ENCODE measurements around the gene ACVR1.

ACVR1 gene

DNA sequence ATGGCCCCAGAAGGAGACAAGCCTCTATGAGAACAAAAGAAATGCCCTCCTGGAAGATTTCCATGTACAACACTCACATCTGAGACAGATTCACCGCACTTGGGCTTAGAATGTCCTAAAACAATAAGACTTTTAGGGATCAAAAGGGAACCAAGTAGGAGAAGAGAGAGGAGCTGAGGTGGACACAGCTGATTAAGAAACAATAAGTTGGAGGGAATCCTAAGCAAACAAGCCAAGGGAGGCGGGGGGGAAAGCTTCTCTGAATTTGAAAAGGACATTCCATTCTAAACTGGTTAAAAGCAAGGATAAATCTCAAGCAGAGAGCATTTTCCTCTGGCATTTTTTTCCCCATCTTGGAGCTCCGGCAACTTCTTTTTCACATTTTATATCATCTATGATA is 9.9 kb downstream of the ACVR1 start:
- no peak for DNase-seq (ENCODE audit: low spot score)
- in situ Hi-C loops (cut with MboI; ENCODE audit: low pct_unique_long_range_greater_than_20kb, low sequenced_read_pairs, unreplicated experiment) = no loop called here
- TF ChIP-seq, protein P1, sequence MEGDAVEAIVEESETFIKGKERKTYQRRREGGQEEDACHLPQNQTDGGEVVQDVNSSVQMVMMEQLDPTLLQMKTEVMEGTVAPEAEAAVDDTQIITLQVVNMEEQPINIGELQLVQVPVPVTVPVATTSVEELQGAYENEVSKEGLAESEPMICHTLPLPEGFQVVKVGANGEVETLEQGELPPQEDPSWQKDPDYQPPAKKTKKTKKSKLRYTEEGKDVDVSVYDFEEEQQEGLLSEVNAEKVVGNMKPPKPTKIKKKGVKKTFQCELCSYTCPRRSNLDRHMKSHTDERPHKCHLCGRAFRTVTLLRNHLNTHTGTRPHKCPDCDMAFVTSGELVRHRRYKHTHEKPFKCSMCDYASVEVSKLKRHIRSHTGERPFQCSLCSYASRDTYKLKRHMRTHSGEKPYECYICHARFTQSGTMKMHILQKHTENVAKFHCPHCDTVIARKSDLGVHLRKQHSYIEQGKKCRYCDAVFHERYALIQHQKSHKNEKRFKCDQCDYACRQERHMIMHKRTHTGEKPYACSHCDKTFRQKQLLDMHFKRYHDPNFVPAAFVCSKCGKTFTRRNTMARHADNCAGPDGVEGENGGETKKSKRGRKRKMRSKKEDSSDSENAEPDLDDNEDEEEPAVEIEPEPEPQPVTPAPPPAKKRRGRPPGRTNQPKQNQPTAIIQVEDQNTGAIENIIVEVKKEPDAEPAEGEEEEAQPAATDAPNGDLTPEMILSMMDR (IDR thresholded peaks at IDR 0.05; ENCODE audit: extremely low read depth, insufficient read depth, missing control alignments) = no peak

DNA sequence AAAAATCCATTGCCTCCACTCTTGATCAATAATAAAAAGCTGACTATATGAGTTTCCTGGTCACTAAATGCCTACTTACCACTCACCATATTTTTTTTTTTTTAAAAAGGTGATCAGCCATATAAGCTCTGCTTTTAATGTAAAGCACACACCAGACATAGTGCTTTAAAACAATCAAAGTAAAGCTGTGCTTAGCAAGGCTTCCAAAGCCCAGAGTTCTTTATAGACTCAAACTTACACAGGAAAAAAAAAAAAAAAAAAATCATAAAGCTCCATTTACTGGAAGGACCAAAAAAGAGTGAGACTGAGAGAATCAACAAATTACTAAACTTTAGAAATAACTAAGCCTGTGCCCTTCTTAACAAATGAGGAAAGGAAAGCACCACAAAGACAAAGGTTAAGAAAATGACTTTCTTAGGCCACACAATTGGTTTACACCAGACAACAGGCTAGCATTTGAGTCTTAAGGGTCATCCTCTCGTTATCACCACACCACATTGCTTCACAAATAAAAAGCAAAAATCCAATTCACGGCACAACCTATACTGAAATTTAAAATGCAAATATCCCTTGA is 11.2 kb downstream of the ACVR1 start:
- TF ChIP-seq, protein P1 (IDR thresholded peaks at IDR 0.05; ENCODE audit: extremely low read depth, insufficient read depth, missing control alignments) = no peak

DNA sequence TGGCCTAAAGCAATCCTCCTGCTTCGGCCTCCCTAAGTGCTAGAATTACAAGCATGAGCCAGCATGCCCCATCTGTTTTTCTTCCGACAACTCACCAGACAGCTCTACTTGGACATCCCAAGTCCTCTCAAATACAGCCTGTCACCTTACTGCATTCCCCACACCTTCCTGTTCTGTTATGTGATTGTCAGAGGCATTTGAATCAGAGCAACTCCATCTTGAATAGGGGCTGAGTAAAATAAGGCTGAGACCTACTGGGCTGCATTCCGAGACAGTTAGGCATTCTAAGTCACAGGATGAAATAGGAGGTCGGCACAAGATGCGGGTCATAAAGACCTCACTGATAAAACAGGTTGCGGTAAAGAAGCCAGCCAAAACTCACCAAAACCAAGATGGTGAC is 17.3 kb downstream of the ACVR1 start:
- no peak for DNase-seq (ENCODE audit: low spot score)
- TF ChIP-seq, protein P1 (IDR thresholded peaks at IDR 0.05; ENCODE audit: extremely low read depth, insufficient read depth, missing control alignments) = no peak
- in situ Hi-C loops (cut with MboI; ENCODE audit: low pct_unique_long_range_greater_than_20kb, low sequenced_read_pairs, unreplicated experiment) = no loop called here

More for the DNA sequence above, 11.2 kb downstream of the ACVR1 start:
- in situ Hi-C loops (cut with MboI; ENCODE audit: low pct_unique_long_range_greater_than_20kb, low sequenced_read_pairs, unreplicated experiment) = no loop called here
- DNase-seq (ENCODE audit: low spot score) = no peak

DNA sequence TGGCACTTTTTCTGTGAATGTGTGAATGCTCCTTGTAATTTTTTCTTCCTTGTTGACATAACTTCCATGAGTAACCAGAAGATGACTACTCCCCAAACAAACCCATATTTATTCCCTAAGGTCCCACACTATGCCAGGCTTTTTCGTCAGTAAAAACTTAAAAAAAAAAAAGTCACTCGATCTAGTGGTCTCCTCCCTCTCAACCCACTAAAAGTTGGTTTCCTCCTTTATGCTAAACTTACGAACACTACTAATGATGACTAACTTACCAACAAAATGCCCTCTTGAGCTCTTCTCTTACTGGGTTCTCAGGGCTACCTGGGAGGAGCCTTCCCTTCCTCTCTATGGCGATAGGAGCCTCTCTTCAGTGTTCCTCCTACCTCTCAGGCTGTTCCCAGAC is 18.2 kb downstream of the ACVR1 start:
- in situ Hi-C loops (cut with MboI; ENCODE audit: low pct_unique_long_range_greater_than_20kb, low sequenced_read_pairs, unreplicated experiment) = no loop called here
- TF ChIP-seq, protein P1 (IDR thresholded peaks at IDR 0.05; ENCODE audit: extremely low read depth, insufficient read depth, missing control alignments) = no peak
- no peak for DNase-seq (ENCODE audit: low spot score)

DNA sequence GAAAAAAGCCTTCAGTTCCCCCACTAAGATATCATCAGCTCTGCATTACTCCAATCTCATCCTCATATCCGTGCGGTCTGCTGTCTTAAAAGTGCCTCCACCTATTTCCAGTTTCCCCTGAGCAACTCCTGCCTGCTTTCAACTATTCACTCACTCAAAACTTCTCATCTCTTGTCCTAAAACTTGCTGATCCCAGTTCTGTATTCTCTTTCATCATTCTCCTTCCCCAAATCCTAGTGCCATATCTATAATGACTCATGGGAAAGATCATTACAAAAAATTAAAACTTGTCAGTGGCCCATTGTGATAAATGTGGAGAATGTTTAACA is 20.0 kb downstream of the ACVR1 start:
- TF ChIP-seq, protein P1 (IDR thresholded peaks at IDR 0.05; ENCODE audit: extremely low read depth, insufficient read depth, missing control alignments) = no peak

DNA sequence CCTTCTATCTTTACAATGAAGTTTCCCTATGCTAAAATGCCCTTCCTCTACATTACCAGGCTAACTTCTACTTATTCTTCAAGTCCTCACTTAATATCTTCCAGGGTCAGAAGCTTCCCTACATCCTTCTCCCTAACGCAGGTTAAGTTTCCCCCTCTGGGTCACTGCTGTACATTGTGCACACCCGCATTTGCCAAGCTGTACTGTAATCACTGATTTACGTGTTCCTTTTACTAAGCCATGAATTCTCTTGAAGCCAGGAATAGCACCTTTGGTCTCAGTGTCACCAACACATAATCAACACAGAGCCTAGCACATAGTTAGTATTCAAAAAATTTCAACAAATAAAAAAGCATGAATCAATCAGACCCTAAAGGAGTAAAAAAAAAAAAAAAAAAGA is 22.3 kb downstream of the ACVR1 start:
- DNase-seq (ENCODE audit: low spot score) = no peak
- TF ChIP-seq, protein P1 (IDR thresholded peaks at IDR 0.05; ENCODE audit: extremely low read depth, insufficient read depth, missing control alignments) = no peak
- in situ Hi-C loops (cut with MboI; ENCODE audit: low pct_unique_long_range_greater_than_20kb, low sequenced_read_pairs, unreplicated experiment) = no loop called here

More for the DNA sequence above, 20.0 kb downstream of the ACVR1 start:
- DNase-seq (ENCODE audit: low spot score) = no peak
- in situ Hi-C loops (cut with MboI; ENCODE audit: low pct_unique_long_range_greater_than_20kb, low sequenced_read_pairs, unreplicated experiment) = no loop called here

DNA sequence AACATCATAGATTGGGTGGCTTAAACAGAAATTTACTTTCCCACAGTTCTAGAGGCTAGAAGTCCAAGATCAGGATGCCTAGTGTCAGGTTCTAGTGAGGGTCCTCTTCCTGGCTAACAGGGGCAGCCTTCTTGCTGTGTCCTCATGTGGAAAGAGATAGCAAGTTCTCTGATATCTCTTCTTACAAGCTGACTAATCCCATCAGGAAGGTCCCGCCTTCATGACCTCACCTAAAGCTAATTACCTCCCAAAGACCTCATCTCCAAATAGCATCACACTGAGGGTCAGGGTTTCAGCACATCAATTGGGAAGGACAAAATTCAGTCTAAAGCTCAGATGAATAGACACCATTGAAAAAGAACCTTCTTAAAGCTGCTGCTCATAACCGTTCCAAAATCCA is 22.9 kb downstream of the ACVR1 start:
- in situ Hi-C loops (cut with MboI; ENCODE audit: low pct_unique_long_range_greater_than_20kb, low sequenced_read_pairs, unreplicated experiment) = no loop called here
- DNase-seq (ENCODE audit: low spot score) = no peak
- TF ChIP-seq, protein P1 (IDR thresholded peaks at IDR 0.05; ENCODE audit: extremely low read depth, insufficient read depth, missing control alignments) = no peak

All from GM13977 (cell line).